ENCODE measurements around the gene CTNNBL1. TPM values are rescaled to one million over a fixed set of nuclear protein-coding genes. Genes with fewer than 3 reads are reported as not detected.
A peak's percentile ranks its signal among the peaks of the same experiment; 100 is the strongest.

Gene CTNNBL1
- total RNA-seq, 2 donors from 2014 or later, result 68.6 to 68.7 TPM

- TF ChIP-seq CTCF (conservative IDR thresholded peaks at IDR 0.05), result no peak
- H3K9ac ChIP-seq (ENCODE audit: extremely low read depth, low read length, poor library complexity, severe bottlenecking), result no peak overlapping the region
- no peaks in the 10 kb centered on the region for H3K9me3 Mint-ChIP-seq
Measured at GRCh38 chr20:37828684-37829083, 134.9 kb downstream of the CTNNBL1 start.

GRCh38 chr20:37829128-37829527 is 135.3 kb downstream of the CTNNBL1 start:
- Mint-ChIP-seq H3K27me3 (ENCODE audit: insufficient read depth) (no peaks in the 10 kb centered on the region), H3K9me3 (no peaks in the 10 kb centered on the region), H3K36me3 (ENCODE audit: low read depth) (peaks cover 5% of the 10 kb centered on the region), H3K4me3 (no peak overlapping the region), H3K4me1 (peaks cover 9% of the 10 kb centered on the region), H3K27ac (no peak overlapping the region)
- Histone ChIP-seq H3K4me1 (ENCODE audit: control insufficient read depth, insufficient read depth, low read length) (no peaks in the 10 kb centered on the region), H3K4me3 (ENCODE audit: low read length) (no peak overlapping the region), H3K9ac (ENCODE audit: extremely low read depth, low read length, poor library complexity, severe bottlenecking) (no peak overlapping the region), H3K9me3 (ENCODE audit: control insufficient read depth, low read length) (no peaks in the 10 kb centered on the region), H3K27me3 (ENCODE audit: control insufficient read depth, insufficient read depth, low read length, poor library complexity, severe bottlenecking) (no peaks in the 10 kb centered on the region), H3K27ac (ENCODE audit: low read depth, low read length) (no peak overlapping the region), H3K36me3 (ENCODE audit: control insufficient read depth, insufficient read depth, low read length) (no peaks in the 10 kb centered on the region)
- DNase-seq, result no peak
- 88 to 91% methylated on average over 1 to 3 of the region's 3 CpGs for WGBS, 2 experiments (ENCODE audit: insufficient coverage in 1 of 2, insufficient read length in 1 of 2)
- TF ChIP-seq CTCF (conservative IDR thresholded peaks at IDR 0.05), result no peak

More at GRCh38 chr20:37828684-37829083, 134.9 kb downstream of the CTNNBL1 start:
- Histone ChIP-seq H3K4me1 (ENCODE audit: control insufficient read depth, insufficient read depth, low read length) (no peaks in the 10 kb centered on the region), H3K4me3 (ENCODE audit: low read length) (no peak overlapping the region), H3K9me3 (ENCODE audit: control insufficient read depth, low read length) (no peaks in the 10 kb centered on the region), H3K36me3 (ENCODE audit: control insufficient read depth, insufficient read depth, low read length) (no peaks in the 10 kb centered on the region), H3K27ac (ENCODE audit: low read depth, low read length) (no peak overlapping the region), H3K27me3 (ENCODE audit: control insufficient read depth, insufficient read depth, low read length, poor library complexity, severe bottlenecking) (no peaks in the 10 kb centered on the region)
- WGBS, 2 experiments (ENCODE audit: insufficient coverage in 1 of 2, insufficient read length in 1 of 2), result 86 to 89% methylated on average over 2 to 4 of the region's 4 CpGs
- no peak overlapping the region for H3K27ac Mint-ChIP-seq
- DNase-seq, result no peak
- no peaks in the 10 kb centered on the region for H3K27me3 Mint-ChIP-seq (ENCODE audit: insufficient read depth)
- H3K36me3 Mint-ChIP-seq (ENCODE audit: low read depth), result peaks cover 5% of the 10 kb centered on the region
- no peak overlapping the region for H3K4me3 Mint-ChIP-seq
- H3K4me1 Mint-ChIP-seq, result peaks cover 10% of the 10 kb centered on the region

GRCh38 chr20:37833221-37833896 is 139.5 kb downstream of the CTNNBL1 start:
- Mint-ChIP-seq H3K27ac (peak overlapping the region; percentile 41), H3K27me3 (ENCODE audit: insufficient read depth) (no peaks in the 10 kb centered on the region), H3K9me3 (no peaks in the 10 kb centered on the region), H3K4me1 (peaks cover 14% of the 10 kb centered on the region), H3K36me3 (ENCODE audit: low read depth) (peaks cover 2% of the 10 kb centered on the region), H3K4me3 (no peak overlapping the region)
- peak overlapping the region; percentile 50 for H3K27ac ChIP-seq (ENCODE audit: low read depth, low read length)
- no peak for TF ChIP-seq CTCF (conservative IDR thresholded peaks at IDR 0.05)
- no peak overlapping the region for H3K9ac ChIP-seq (ENCODE audit: extremely low read depth, low read length, poor library complexity, severe bottlenecking)
- no peaks in the 10 kb centered on the region for H3K4me1 ChIP-seq (ENCODE audit: control insufficient read depth, insufficient read depth, low read length)
- no peaks in the 10 kb centered on the region for H3K9me3 ChIP-seq (ENCODE audit: control insufficient read depth, low read length)
- no peaks in the 10 kb centered on the region for H3K36me3 ChIP-seq (ENCODE audit: control insufficient read depth, insufficient read depth, low read length)
- H3K4me3 ChIP-seq (ENCODE audit: low read length), result no peak overlapping the region
- WGBS, 2 experiments (ENCODE audit: insufficient coverage in 1 of 2, insufficient read length in 1 of 2), result 83% methylated on average over 8 of the region's 8 CpGs; no CpG with 5 or more reads in 1 of the 2 experiments
- H3K27me3 ChIP-seq (ENCODE audit: control insufficient read depth, insufficient read depth, low read length, poor library complexity, severe bottlenecking), result no peaks in the 10 kb centered on the region
- no peak for DNase-seq

All from endodermal cell (in vitro differentiated cells).